NCI-H2107 treated with DMSO at 0.1 percent for 48 hours (cell line): ENCODE measurements around the gene CPNE2.

Source experiments
- DNase-seq: peaks from one replicate; lab custom pipeline; 2025; ENCODE audit not compliant: unreplicated experiment; lab: John Stamatoyannopoulos, UW

Gene CPNE2

DNA sequence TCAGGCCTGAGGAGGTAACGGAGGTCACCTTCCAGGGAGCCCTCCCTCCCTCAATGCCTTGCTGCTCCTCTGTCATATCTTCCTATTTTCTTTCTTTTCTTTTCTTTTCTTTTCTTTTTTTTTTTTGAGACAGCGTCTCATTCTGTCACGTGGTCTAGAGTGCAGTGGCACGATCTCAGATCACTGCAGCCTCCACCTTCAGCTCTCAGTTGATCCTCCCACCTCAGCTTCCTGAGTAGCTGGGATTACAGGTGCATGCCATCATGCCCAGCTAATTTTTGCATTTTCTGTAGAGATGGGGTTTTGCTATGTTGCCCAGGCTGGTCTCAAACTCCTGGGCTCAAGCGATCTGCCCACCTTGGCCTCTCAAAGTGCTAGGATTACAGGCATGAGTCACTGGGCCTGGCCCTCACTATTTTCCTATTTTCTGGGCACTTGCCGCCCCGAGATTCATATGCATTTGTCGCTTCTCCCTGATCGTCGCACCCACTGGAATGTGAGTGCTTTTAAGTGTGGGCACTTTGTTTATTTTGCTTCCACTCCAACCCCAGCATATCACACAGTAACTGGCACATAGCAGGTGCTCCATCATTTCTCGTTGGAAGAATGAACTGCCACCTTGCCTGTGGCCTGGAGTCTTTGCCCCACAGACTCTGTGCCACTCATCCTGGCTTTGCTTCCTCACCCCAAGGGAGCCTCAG is 31.7 kb downstream of the CPNE2 start:
- DNase-seq: no peak

DNA sequence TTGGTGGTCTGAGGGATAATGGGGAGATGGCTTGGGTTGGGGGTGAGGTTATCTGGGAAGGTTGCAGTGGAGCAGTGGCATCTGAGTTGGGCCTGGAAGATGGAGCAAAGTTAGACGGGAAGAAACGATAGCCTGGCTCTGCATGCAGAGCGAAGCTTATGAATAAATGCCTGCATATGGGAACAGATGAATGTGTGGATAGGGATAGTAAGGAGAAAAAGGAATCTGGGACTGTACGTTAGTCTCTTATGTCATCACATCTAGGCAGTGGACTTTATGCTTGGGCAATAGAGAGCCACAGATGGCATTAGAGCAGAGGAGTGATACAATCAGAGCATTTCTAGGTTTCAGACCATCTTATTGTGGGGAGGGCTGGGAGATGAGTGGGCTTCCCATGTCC is 33.0 kb downstream of the CPNE2 start:
- DNase-seq: no peak

DNA sequence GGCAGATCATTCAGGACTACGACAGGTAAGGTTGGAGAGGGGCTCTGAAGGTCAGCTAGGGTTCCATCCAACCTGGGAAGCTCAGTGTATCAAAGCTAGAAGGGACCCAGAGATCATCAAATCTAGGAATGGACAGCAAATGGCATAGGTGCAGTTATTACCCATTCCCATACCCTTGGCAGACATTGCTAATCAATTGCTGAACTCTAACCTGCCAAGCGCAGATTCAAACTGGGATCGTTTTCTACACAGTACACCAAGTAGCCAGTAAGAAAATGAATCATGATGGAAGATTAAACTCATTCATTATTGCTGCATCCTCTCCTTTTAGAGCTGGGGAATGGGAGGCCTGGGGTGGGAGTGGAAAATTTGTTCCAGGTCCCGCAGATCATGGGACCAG is 33.6 kb downstream of the CPNE2 start:
- DNase-seq: no peak

DNA sequence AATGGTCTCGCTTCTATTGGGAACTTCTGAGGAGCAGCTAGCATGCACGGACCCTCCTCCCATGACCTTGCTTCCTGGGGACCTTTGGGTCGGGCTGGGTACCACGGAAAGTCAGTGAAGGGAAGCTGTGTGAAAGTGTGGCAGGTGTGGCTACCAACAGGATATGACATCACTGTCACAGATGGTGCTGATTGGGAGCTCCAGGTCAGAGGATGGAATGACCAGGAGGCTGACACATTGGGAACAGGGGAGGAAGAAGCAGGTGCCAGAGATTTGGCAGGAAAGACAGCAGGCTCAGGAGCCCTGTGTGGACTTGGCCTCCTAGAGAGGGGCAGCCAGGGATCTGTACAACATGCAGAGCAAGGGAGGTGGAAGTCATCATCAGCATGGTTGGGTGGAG is 34.0 kb downstream of the CPNE2 start:
- no peak for DNase-seq

DNA sequence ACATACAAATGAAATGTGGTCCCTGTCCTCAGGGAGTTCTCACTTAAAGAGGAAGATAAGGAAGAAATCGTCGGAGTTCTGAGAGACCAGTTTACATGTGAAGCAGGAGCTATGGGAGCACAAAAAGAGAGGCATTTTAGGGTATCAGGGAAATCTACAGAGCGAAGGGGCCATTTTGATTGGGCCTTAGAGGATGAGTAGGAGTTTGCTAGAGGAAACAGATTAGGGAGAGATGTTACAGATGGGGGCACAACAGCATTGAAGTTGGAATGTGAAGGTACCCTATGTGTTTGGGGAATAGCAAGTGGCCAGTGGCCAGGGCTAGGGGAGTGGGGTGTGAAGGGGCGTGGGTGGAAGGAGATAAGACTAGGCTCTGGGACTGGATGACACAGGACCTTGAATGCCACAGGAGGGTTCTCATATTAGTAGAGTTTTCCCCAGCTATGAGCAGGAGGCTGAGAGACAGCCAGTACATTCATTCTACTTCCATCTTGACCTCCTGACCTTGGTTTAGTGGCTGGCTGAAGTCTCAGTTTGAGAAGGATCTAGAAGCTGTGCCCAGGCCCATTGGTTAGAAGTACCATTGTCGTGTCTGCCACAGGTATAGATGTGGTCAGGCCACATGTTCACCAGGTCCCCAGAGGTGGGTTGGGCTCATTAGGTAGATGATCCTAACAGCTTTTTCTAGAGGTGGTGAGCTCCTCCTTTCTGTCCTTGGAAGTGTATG is 34.8 kb downstream of the CPNE2 start:
- no peak for DNase-seq

DNA sequence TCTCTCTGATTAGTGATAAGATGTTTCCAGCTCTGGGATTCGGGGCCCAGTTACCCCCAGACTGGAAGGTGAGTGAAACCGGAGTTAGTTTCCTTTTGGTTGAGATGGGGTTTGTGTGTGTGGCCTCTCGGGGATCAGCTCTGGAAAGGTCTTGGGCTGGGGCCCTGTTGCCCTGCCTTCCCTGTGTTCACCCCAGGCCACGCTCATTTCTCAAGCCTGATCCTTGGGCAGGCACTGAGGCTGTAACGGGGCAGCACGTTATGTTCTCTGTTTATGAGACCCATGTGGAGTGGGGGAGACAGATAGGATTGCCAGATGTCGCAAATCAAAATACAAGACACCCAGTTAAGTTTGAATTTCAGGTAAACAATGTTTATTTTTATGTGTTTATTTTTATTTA is 35.5 kb downstream of the CPNE2 start:
- DNase-seq: no peak

DNA sequence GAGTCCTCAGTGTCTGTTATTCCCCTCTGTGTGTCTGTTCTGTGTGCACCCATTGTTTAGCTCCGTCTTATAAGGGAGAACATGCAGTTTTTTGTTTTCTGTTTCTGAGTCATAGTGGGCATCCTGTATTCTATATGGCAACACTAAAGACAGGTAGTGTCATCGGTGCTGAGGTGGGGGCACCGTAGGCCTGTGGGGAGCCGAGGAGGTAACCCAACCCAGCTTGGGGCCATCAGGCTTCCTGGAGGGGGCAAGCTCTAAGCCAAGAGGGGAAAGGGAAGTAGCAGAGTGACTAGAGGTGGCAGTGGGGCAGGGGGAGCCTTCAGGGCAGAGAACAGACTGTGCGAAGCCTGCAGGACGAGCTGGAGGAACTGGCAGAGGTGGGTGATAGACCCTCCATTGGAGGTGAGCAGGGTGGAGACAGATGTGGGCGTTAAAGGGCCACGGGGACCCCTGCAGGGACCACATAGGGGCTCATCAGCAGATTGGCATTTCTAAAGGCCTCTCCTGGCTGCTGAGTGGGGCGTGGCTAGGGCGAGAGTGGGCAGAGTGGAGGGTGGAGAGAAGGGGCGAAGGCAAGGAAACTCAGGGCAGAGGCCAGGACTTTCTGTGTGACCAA is 36.5 kb downstream of the CPNE2 start:
- DNase-seq: no peak

DNA sequence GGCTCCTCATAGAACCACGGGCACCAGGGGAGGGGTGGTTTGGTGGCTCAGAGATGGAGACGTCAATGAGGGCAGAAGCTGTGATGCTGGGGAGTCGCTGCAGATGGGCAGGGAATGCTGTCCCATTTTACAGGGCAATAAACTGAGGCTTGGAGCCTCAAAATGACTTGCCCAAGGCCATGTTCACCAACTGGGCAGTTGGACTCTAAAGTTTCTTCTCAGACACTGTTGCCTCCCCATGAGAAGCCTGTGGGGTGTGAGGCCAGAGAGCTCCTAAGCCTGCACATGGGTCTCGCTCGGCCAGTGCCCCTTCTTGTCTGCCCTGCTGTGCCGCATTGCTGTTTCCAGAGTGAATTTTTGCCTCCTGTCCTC is 38.6 kb downstream of the CPNE2 start:
- no peak for DNase-seq

DNA sequence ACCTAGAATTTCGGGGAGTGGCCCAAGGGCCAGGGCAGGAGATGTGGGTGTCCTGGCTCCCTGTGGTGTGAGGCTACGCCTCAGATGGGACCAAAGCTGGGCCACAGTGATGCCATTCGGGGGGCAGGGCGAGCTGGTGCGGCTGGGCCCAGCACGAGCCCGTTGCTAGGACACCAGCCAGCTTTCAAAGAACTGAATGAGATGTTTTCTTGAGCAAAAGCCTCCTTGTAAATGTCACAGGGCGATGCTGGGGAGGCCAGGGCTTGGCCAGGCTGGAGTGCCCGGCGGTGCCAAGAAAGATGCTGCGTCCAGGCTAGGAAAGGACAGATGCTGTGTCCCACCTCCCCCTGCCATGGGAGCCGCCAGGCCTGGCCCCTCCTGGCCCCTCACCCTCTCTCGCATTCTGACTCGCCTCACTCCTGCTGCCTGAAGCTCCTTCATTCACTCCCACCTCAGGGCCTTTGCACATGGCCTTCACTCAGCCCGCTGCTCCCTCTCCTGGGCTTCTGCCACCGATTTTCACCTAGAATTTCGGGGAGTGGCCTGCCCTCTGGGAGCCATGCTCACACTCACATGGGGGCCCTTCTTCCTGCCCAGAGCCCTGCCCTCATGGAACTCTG is 39.1 kb downstream of the CPNE2 start:
- no peak for DNase-seq

DNA sequence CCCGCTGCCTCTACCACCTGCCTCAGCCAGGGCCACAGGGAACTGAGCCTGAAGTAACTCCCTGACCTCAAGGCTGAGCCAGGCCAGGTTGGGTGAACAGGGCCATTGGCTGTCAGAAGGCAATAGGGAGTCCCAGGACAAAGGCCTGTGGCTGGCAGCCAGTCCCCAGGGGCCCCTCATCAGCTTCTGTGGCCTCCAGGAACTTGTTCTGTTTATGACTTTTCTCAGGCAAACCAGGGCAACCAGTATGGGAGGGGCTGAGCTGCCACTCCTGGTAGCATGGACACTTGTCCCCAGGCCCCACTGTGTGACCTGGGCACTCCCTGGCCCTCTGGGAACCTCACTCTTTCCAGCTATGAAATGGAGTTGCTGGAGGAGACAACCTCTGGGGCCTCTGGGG is 40.1 kb downstream of the CPNE2 start:
- peak; percentile 18 for DNase-seq

DNA sequence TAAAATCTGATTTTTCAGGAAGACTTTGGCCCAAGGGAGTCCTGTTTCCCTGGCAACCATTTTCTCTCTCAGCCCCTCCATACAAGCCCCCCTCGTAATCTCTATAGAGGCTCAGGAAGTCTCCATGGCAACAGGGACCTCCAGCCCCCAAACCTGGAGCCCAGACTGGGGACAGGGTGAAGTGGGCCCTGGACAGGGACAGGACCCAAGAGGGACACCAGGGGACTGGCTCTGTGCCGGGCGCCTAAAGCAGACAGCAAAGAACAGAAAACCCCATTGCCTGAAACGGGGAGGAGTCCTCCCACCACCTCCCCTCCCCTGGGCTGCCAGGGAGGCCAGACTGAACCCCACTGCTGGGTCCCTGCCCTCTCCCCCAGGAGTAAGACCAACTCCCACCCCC is 40.6 kb downstream of the CPNE2 start:
- DNase-seq: no peak

DNA sequence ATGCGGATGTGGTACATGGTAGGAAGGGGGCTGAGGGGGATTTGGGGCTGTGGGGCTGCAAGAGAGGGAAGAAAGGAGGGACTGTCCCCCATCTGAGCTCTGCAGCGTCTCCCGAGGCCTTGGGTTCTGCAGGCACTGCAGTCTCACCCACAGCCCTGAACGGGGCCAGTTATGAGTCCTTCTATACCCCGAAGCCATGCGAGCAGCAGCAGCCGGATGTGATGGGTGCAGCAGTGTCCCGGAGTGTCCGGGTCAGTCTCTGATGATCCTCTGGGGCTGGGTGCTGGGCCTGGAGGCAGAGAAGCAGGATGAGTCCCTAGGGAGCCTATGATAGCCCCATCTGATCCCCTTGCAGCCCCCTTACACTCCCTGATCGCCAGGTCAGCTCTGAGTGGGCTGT is 41.5 kb downstream of the CPNE2 start:
- no peak for DNase-seq

DNA sequence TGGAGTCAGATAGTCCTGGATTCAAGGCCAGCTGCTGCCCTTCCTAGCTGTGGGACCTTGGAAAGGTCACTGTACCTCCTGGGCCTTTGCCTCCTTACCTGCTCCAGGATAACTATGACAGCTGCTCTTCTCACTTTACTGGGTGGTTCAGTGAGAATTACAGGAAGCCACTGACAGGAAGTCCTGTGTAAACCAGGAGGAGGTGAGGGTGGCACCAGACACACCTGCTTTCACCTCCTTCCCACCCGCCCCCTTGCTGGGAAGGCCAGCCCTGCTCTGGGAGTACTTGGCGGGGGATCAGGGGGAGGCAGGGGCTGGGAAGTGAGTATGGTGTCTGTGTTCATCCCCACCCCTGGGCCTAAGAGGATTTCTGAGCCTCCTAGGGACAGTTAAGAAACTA is 42.6 kb downstream of the CPNE2 start:
- DNase-seq: no peak

DNA sequence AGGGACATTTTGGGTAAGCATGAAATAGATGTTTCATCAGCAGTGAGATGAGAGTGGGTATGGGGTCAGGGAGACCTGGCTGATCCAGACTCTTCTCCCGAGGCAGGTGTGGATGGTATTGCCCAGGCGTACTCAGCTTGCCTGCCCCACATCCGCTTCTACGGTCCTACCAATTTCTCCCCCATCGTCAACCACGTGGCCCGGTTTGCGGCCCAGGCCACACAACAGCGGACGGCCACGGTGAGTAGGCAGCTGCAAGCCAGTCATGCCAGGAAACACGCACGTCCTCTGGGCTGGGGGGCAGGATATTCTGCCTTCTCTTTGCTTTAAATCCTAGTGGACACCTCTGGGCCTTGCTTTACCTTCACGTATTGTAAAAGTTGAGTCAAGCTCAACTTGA is 44.7 kb downstream of the CPNE2 start:
- no peak for DNase-seq

DNA sequence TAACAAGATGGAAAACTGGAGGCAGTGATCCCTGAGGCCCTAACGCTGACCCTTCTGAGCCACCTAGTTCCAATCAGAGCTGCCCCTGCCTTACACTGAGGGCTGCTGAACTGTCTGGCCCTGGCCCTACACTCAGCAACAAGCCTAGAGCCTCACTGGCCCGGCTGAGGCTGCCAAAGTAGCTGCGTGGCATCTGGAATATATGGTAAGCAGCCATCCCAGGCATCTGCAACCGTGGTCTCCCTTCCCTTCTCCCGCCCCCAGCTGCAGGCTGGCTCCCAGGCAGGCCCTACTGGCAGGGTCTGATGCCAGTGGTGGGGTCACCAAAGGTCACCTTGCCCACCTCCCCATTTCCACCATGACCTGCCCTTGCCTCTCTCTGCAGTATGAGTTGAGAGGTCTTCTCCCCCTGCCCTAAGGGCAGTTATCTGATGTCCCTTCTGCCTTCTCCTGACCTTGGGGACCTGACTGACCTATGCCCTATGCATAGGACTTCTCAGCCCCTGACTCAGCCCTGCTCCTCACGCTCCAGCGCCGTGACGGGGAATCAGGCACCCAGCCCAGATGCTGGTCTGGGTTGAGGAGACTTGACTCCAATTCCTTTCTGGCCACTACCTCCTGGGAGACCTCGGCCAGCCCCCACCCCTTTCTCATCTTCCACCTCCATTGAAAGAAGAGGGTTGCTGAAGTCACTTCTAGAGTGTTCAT is 45.3 kb downstream of the CPNE2 start:
- DNase-seq: no peak

DNA sequence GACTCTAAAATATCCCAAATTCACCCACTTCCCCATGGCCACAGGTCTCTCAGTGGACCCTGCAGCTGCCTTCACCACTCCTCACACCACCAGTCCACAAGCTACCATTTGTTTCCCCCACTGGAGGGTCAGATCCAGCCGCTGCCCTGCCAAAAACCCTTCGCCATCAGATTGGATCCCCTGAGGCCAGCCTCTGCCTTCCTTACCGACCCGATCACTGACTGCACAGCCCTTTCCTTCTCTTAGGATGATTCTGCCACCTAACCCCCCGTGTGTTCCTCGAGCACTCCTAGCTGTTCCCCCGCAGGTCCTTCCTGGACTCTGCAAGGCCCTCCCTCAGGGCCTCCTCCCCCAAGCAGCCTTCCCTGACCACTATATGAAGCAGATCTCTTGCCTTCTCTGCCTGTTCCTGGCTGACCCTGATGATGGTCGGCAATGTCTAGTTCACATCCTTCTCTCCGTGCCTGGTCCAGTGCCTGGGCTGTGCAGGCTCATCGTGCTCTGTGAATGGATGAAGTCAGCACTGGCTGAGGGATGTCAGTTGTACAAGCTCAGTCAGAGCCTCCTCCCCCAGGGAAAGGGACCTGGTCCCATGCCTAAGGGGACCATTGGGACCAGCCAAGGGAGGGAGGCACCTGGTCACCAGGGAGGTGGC is 46.0 kb downstream of the CPNE2 start:
- DNase-seq: no peak

DNA sequence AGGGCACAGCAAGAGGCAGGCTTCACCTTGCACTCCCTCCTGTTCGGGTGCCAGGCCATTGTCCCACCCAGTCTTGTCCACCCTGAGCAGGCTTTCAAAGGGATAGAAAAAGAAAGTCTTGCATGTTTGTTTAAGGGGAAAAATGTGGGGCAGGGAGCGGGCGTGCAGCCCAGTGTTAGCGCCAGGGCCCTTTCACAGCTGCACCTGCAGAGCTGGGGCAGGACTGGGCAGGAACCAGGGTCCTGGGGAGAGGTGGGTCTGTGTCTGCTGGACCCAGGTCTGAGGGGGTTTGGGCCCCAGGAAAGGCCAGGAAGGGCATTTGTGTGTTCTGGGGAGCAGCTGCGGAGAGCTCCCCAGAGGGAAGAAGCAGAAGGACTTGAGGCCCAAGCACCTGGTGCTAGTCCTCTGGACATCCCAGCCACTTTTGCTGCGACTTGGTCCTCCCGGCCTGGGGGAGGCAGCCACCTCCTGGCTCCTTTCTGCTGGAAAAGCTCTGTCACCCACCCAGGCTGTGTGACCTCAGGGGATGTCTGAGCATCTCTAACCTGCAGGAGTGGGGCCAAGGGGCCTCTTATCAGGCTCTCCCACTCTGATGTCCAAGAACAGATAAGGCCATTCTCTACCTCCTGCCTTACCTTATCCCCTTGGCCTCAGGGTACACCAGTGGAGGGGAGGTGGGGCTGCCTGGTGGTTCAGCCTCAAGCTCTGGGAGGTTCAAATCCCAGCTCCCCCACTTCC is 48.7 kb downstream of the CPNE2 start:
- no peak for DNase-seq

DNA sequence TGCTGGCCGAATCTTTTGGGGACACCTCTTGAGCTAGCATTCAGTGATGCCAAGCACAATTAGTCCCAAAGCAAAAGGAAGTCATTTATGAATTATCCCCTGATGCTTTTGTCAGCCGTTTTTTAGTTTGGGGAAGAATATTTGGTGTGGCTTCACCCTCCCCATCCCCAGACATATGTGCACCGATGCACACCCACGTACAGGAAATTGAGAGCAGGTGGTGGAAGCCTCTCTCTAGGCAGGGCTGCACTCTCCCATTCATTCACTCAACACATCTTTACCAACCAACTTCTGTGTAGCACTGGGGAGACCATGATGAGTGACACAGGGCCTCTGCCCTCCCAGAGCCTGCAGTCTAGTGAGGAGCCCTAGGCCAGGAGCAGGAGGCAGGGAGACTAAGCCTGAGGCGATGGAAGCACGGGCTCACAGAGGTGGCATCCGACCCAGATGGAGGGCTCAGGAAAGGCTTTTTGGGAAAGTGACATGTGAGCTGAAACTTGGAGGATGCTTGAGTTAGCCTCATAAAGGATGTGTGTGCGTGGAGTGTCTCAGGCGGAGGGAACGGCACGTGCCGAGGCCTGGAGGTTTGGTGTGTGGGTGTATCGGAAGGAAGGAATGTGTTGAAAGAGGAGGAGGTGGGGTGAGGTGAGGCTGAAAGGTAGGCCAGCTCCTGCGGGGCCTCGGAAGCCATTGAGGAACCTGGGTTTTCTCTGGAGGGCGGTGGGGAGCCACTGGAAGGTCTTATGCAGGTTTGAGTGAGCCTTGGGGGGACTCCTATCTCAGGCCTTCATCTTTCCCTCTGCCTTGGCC is 49.6 kb downstream of the CPNE2 start:
- DNase-seq: no peak

DNA sequence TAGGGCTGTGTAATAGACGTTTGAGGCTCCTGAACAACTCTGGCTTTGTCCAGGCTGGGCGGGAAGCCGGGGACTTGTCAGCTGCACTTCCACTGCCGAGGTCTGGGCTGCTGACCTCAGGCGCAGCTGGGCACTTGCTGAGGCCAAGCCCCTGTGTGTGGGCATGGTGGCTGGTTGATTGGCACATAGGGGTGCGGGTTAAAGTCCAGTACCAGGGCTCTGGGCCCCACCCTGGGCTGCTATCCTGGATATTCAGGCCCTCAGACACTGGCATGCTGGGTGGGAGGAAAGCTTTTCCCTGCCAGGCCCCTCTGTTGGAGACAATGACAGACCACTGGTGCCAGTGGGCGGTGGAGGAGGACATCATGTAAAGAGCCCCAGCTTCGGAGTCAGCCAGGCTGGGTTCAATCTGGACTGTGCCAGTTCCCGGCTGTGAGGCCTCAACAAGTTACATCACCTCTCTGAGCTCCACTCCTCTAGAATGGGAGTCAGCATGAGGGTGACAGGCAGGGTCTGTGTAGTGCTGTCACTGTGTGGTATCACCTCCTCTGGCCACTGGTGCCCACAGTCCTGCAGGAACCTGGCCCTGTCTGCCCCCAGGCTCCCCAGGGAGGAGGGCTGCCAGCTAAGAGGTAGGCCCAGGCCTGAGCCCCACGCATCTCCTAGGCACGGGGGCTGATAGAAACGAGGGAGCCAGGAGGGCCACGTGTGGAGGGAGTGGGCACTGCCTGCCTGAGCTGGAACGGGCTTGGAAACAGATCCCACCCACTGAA is 51.0 kb downstream of the CPNE2 start:
- DNase-seq: no peak
